Spleen (tissue), 11 donors: ENCODE results near the gene CDHR3. TPM values are rescaled to one million over a fixed set of nuclear protein-coding genes. Genes with fewer than 3 reads are reported as not detected.
A peak's percentile ranks its signal among the peaks of the same experiment; 100 is the strongest.

ENCODE experiments used
- DNase-seq: peaks from one replicate; pipeline ENCODE4 v3.0.0-alpha.2; 2020
- H3K27ac ChIP-seq, 8 donors: fragments of 200-600 bp; sonication (generic) in 7 of 8; 1 replicate in 4 of 8; 2 replicates in 4 of 8; pipeline versions ENCODE4 v1.5.0 to v1.8.0; 2016 to 2021; ENCODE audit warnings: inconsistent platforms in 4 of 8, mild to moderate bottlenecking in 4 of 8, moderate library complexity in 1 of 8
- H3K27me3 ChIP-seq, 7 donors: fragments of 200-600 bp; sonication (generic) in 6 of 7; replicated peaks in 1 of 7; 1 replicate in 4 of 7; 2 replicates in 3 of 7; pipeline versions ENCODE4 v1.5.0 to v1.8.0; 2016 to 2021; ENCODE audit warnings: inconsistent platforms in 3 of 7, mild to moderate bottlenecking in 1 of 7
- H3K36me3 ChIP-seq, 6 donors: fragments of 200-600 bp; sonication (generic) in 5 of 6; 1 replicate in 4 of 6; 2 replicates in 2 of 6; pipeline versions ENCODE4 v1.5.0 to v1.8.0; 2016 to 2021; ENCODE audit warnings: inconsistent platforms in 2 of 6
- H3K4me1 ChIP-seq, 6 donors: fragments of 200-600 bp; sonication (generic) in 5 of 6; 1 replicate in 3 of 6; 2 replicates in 3 of 6; pipeline versions ENCODE4 v1.5.0 to v1.8.0; 2016 to 2021; ENCODE audit warnings: inconsistent platforms in 3 of 6
- H3K4me3 ChIP-seq, 8 donors: fragments of 200-600 bp; sonication (generic) in 7 of 8; 1 replicate in 4 of 8; 2 replicates in 4 of 8; pipeline versions ENCODE4 v1.5.0 to v1.8.0; 2016 to 2021; ENCODE audit warnings: inconsistent platforms in 4 of 8, mild to moderate bottlenecking in 4 of 8, moderate library complexity in 2 of 8
- H3K9me3 ChIP-seq, 8 donors: fragments of 200-600 bp; sonication (generic) in 7 of 8; 1 replicate in 4 of 8; 2 replicates in 4 of 8; pipeline versions ENCODE4 v1.5.0 to v1.8.0; 2016 to 2021; ENCODE audit warnings: inconsistent platforms in 4 of 8
- CTCF ChIP-seq, 11 experiments: fragments of 200-600 bp in 7 of 11; fragments of 450-650 bp in 4 of 11; sonication (generic) in 4 of 11; IDR thresholded peaks in 8 of 11; conservative IDR thresholded peaks in 3 of 11; 1 replicate in 7 of 11; 2 replicates in 4 of 11; pipeline versions ENCODE4 v1.4.0 to v1.8.0; 2016 to 2021; ENCODE audit warnings: antibody characterized with exemption in 11 of 11, inconsistent platforms in 4 of 11, mild to moderate bottlenecking in 1 of 11
- POLR2A ChIP-seq, 3 donors: fragments of 450-650 bp; IDR thresholded peaks; one replicate each; pipeline ENCODE4 v1.5.1; 2017; ENCODE audit warnings: antibody characterized with exemption in 3 of 3, mild to moderate bottlenecking in 1 of 3
- POLR2AphosphoS5 ChIP-seq, 3 donors: sonication (generic); formaldehyde crosslinking; IDR thresholded peaks; one replicate each; pipeline ENCODE4 v1.5.1; 2017; ENCODE audit warnings: antibody characterized with exemption in 3 of 3
- WGBS, 5 donors: extraction: QIAGEN DNeasy Blood & Tissue Kit in 3 of 5; methylation state at CpG; one replicate each; pipeline versions ENCODE4 v1.1.5 to v1.1.7; 2013 to 2018; 5-methylcytosine and 5-hydroxymethylcytosine counted together
- intact Hi-C: fragments of 100-400 bp; cut with DNase I; formaldehyde crosslinking; loops from one replicate; pipeline ENCODE4 v1.15.0; 2023; ENCODE audit warnings: low total_unique reads
- polyA plus RNA-seq, 3 donors: library from polyadenylated mRNA; stranded (reverse); fragments of 200-250 nt; gene quantifications; one replicate each; pipeline ENCODE4 v1.2.1, GENCODE V29; 2013
- total RNA-seq, 7 donors: library from RNA; depleted of rRNA in 3 of 7; stranded (reverse); fragments of >200 nt in 3 of 7; fragmentation: NEBNext Ultra II Directional in 4 of 7; extraction: Animal tissue kit (Norgen Biotek cat#: 25700) in 4 of 7; gene quantifications; one replicate each; pipeline versions ENCODE4 v1.1.0 to v1.2.1, GENCODE V29; 2016 to 2021
- donor health status: healthy with polysubstance abuse.
- donor health status: DM: no; HTN: no; CAD: no; lungs with moderate emphysema.
- donor health status: DM: no; HTN: no; CAD: no.
- donor health status: Bipolar disorder and iron deficiency.
- donor health status: healthy.
- donor health status: DM: no; HTN: no; CAD: no.
- donor health status: DM: yes; HTN: yes; CAD: no.

CDHR3 gene
- total and polyA plus RNA-seq, 10 donors, result 0.32 to 3.8 (median 1.2) TPM

- Histone ChIP-seq H3K27ac (no peak overlapping the region), H3K4me3 (no peak overlapping the region), H3K4me1 (no peaks in the 10 kb centered on the region), H3K27me3 (no peaks in the 10 kb centered on the region), H3K36me3 (no peaks in the 10 kb centered on the region), H3K9me3 (no peaks in the 10 kb centered on the region)
- no peak for TF ChIP-seq POLR2AphosphoS5 (IDR thresholded peaks at IDR 0.05)
- TF ChIP-seq POLR2A (IDR thresholded peaks at IDR 0.05), result no peak
- no peak for TF ChIP-seq CTCF (IDR thresholded peaks at IDR 0.05 in 8 of 11, conservative IDR thresholded peaks at IDR 0.05 in 3 of 11)
- intact Hi-C loops, result no loop called here
- WGBS, 5 donors, result 77 to 87% (median 86%) methylated on average over 8 of the region's 8 CpGs
- no peak for DNase-seq
Observed at GRCh38 chr7:105932835-105933477, 30.1 kb upstream of the CDHR3 start.

- H3K27ac ChIP-seq, result no peak overlapping the region
- no peak for DNase-seq
- H3K27me3 ChIP-seq, result no peaks in the 10 kb centered on the region
- intact Hi-C loops, result no loop called here
- H3K36me3 ChIP-seq, result no peaks in the 10 kb centered on the region
- 81 to 88% (median 85%) methylated on average over 7 of the region's 7 CpGs for WGBS, 5 donors
- H3K9me3 ChIP-seq, result no peaks in the 10 kb centered on the region
- H3K4me1 ChIP-seq, result no peaks in the 10 kb centered on the region
- TF ChIP-seq POLR2AphosphoS5 (IDR thresholded peaks at IDR 0.05), result no peak
- TF ChIP-seq CTCF (IDR thresholded peaks at IDR 0.05 in 8 of 11, conservative IDR thresholded peaks at IDR 0.05 in 3 of 11), result peak in 5 of 11 experiments; percentile 25 to 35 (median 32)
- H3K4me3 ChIP-seq, result no peak overlapping the region
Observed at GRCh38 chr7:105934572-105935185, 28.4 kb upstream of the CDHR3 start.

- H3K4me3 ChIP-seq, result no peak overlapping the region
- H3K27ac ChIP-seq, result no peak overlapping the region
- H3K4me1 ChIP-seq, result no peaks in the 10 kb centered on the region
- no peak for DNase-seq
- no peaks in the 10 kb centered on the region for H3K36me3 ChIP-seq
- H3K9me3 ChIP-seq, result no peaks in the 10 kb centered on the region
- 86 to 96% (median 95%) methylated on average over 5 of the region's 5 CpGs for WGBS, 5 donors
- no peak for TF ChIP-seq POLR2A (IDR thresholded peaks at IDR 0.05)
- no peaks in the 10 kb centered on the region for H3K27me3 ChIP-seq
- intact Hi-C loops, result no loop called here
Observed at GRCh38 chr7:105935250-105935649, 27.8 kb upstream of the CDHR3 start.

- 41 to 86% (median 73%) methylated on average over 3 of the region's 3 CpGs for WGBS, 5 donors
- Histone ChIP-seq H3K27me3 (no peaks in the 10 kb centered on the region), H3K4me3 (no peak overlapping the region), H3K4me1 (no peaks in the 10 kb centered on the region), H3K9me3 (no peaks in the 10 kb centered on the region), H3K36me3 (no peaks in the 10 kb centered on the region), H3K27ac (no peak overlapping the region)
- TF ChIP-seq CTCF (IDR thresholded peaks at IDR 0.05 in 8 of 11, conservative IDR thresholded peaks at IDR 0.05 in 3 of 11) (no peak), POLR2A (IDR thresholded peaks at IDR 0.05) (no peak), POLR2AphosphoS5 (IDR thresholded peaks at IDR 0.05) (no peak)
- intact Hi-C loops, result no loop called here
- DNase-seq, result no peak
Observed at GRCh38 chr7:105937411-105937810, 25.7 kb upstream of the CDHR3 start.
